GM12878 (cell line): ENCODE results near the gene UNC5CL. TPM values are rescaled to one million over a fixed set of nuclear protein-coding genes. Genes with fewer than 3 reads are reported as not detected.

Source experiments
- ATAC-seq: fragments of 200-7000 bp; cut with Tn5 transposase; 3 replicates; pipeline ENCODE4 v1.9.1; 2020; ENCODE audit warnings: mild to moderate bottlenecking, moderate library complexity
- BruUV-seq: library from RNA; stranded (reverse); fragments of 400-500 nt; replicated peaks from 2 replicates; lab custom pipeline; 2021; lab: Mats Ljungman, UMichigan
- CTCF ChIA-PET: fragments of 300-600 bp; sonication (Branson Sonifier 250); formaldehyde crosslinking; extraction: SDS; loops from one replicate; lab custom pipeline; 2021; ENCODE audit warnings: inconsistent platforms; lab: Yijun Ruan, JAX
- POLR2A ChIA-PET: fragments of 350-600 bp; formaldehyde crosslinking; extraction: SDS; loops from one replicate; lab custom pipeline; 2021; ENCODE audit warnings: inconsistent platforms; lab: Charles Lee
- RAD21 ChIA-PET: fragments of 300-600 bp; sonication (Branson Sonifier 250); formaldehyde crosslinking; loops from one replicate; lab custom pipeline; 2023; ENCODE audit warnings: antibody characterized with exemption; ENCODE audit not compliant: unreplicated experiment; lab: Charles Lee
- SMC1A ChIA-PET: fragments of 300-600 bp; sonication (Branson Sonifier 250); formaldehyde crosslinking; loops from one replicate; lab custom pipeline; 2023; ENCODE audit not compliant: unreplicated experiment, uncharacterized antibody; lab: Charles Lee
- DNase-seq: peaks from one replicate; pipeline ENCODE4 v3.0.0-alpha.2; 2011; ENCODE audit warnings: low read depth, low spot score
- FAIRE-seq: peaks from 3 replicates; lab custom pipeline; 2011; peaks lifted over from hg19 to GRCh38; lab: Jason Lieb, UNC
- H2AFZ ChIP-seq: 2 replicates; pipeline ENCODE4 v1.6.0; 2011; ENCODE audit warnings: low read depth, low read length, control low read depth; ENCODE audit not compliant: control insufficient read depth
- H3K27ac ChIP-seq: 2 replicates; pipeline ENCODE4 v1.5.1; 2011; ENCODE audit warnings: control low read depth; ENCODE audit not compliant: control insufficient read depth, insufficient read depth
- H3K27me3 ChIP-seq, 2 experiments: replicated peaks in 1 of 2; 2 replicates each; pipeline versions ENCODE4 v1.6.0 to v1.6.1; 2011; ENCODE audit warnings: low read length in 1 of 2; ENCODE audit not compliant: control insufficient read depth in 2 of 2, insufficient read depth in 2 of 2
- H3K36me3 ChIP-seq, 2 experiments: 2 replicates each; pipeline ENCODE4 v1.5.1; 2011; ENCODE audit warnings: low read length in 1 of 2; ENCODE audit not compliant: control insufficient read depth in 2 of 2, insufficient read depth in 2 of 2
- H3K4me1 ChIP-seq: 2 replicates; pipeline ENCODE4 v1.6.1; 2011; ENCODE audit warnings: mild to moderate bottlenecking, low read length, moderate library complexity, mixed read lengths; ENCODE audit not compliant: control insufficient read depth, insufficient read depth
- H3K4me2 ChIP-seq: 2 replicates; pipeline ENCODE4 v1.6.0; 2011; ENCODE audit warnings: control low read depth; ENCODE audit not compliant: control insufficient read depth, insufficient read depth
- H3K4me3 ChIP-seq: fragments of 200-600 bp; sonication (generic); 2 replicates; pipeline ENCODE4 v1.5.1; 2016
- H3K79me2 ChIP-seq: 2 replicates; pipeline ENCODE4 v1.6.0; 2011; ENCODE audit warnings: low read length; ENCODE audit not compliant: control insufficient read depth, insufficient read depth
- H3K9ac ChIP-seq: 2 replicates; pipeline ENCODE4 v1.8.0; 2011; ENCODE audit warnings: low read length, control low read depth, mixed read lengths; ENCODE audit not compliant: control insufficient read depth, insufficient read depth
- H3K9me3 ChIP-seq: replicated peaks from 3 replicates; pipeline ENCODE4 v1.5.1; 2011; ENCODE audit warnings: mild to moderate bottlenecking, low read length; ENCODE audit not compliant: control insufficient read depth, insufficient read depth
- H4K20me1 ChIP-seq: 2 replicates; pipeline ENCODE4 v1.6.0; 2011; ENCODE audit not compliant: control insufficient read depth, insufficient read depth
- MYC ChIP-seq: IDR thresholded peaks from 2 replicates; pipeline ENCODE4 v1.6.1; 2011; ENCODE audit warnings: mild to moderate bottlenecking, low read length, moderate library complexity, inconsistent platforms; ENCODE audit not compliant: insufficient read depth, insufficient replicate concordance, insufficient read length, severe bottlenecking
- REST ChIP-seq: IDR thresholded peaks from 2 replicates; pipeline ENCODE4 v1.6.1; 2012; ENCODE audit warnings: mild to moderate bottlenecking, low read depth, low read length
- SPI1 ChIP-seq: IDR thresholded peaks from 2 replicates; pipeline ENCODE4 v1.6.1; 2011; ENCODE audit warnings: low read depth, mild to moderate bottlenecking, low read length, moderate library complexity, borderline replicate concordance; ENCODE audit not compliant: insufficient read depth
- in situ Hi-C: fragments of 300-500 bp; cut with MboI; formaldehyde crosslinking; loops from 9 replicates; pipeline ENCODE4 v1.14.3; 2018; ENCODE audit warnings: mixed read lengths
- intact Hi-C: fragments of 100-400 bp; cut with micrococcal nuclease; formaldehyde crosslinking; loops from one replicate; pipeline ENCODE4 v1.14.2; 2022; ENCODE audit not compliant: unreplicated experiment
- polyA plus RNA-seq, 11 experiments: library from polyadenylated mRNA; depleted of rRNA in 4 of 11; unstranded in 6 of 11; stranded (reverse) in 5 of 11; fragments of >200 nt; fragmentation: Nextera tagmentation in 4 of 11; fragmentation: Illumina TruSeq in 1 of 11; extraction: Ambion mirVana in 4 of 11; extraction: Trizol in 1 of 11; gene quantifications; 1 replicate in 1 of 11; 2 replicates in 10 of 11; pipeline versions ENCODE4 v1.2.1 to v1.2.3, GENCODE V29; 2011 to 2016; ENCODE audit warnings: inconsistent platforms in 2 of 11, missing spikeins in 2 of 11, low read depth in 1 of 11
- total RNA-seq, 4 experiments: library from RNA; depleted of rRNA in 3 of 4; stranded (reverse); fragments of >200 nt in 3 of 4; fragmentation: Illumina TruSeq in 1 of 4; extraction: Trizol in 1 of 4; gene quantifications; 2 replicates each; pipeline versions ENCODE4 v1.2.1 to v1.2.3, GENCODE V29; 2013 to 2021

UNC5CL gene
- total and polyA plus RNA-seq, 10 of the 15 experiments (the other 5 are each of a cell fraction or from before 2014, with no cell fraction given) = 0.11 to 1.2 (median 0.46) TPM; not detected in 1

- no peak for TF ChIP-seq REST
Observed at GRCh38 chr6:40989204-40990169, 49.5 kb downstream of the UNC5CL start (continued).

- ATAC-seq (peak; percentile 50), DNase-seq (no peak), FAIRE-seq (no peak)
- Histone ChIP-seq H3K9ac (no peak overlapping the region), H3K9me3 (no peaks in the 10 kb centered on the region), H3K4me2 (no peak overlapping the region), H3K27me3 (peaks cover 0 to 6% of the 10 kb centered on the region in 2 experiments; a peak in 3 of 4 replicates), H4K20me1 (no peaks in the 10 kb centered on the region), H2AFZ (no peak overlapping the region), H3K27ac (no peak overlapping the region), H3K4me3 (no peak overlapping the region), H3K36me3 (no peaks in the 10 kb centered on the region), H3K79me2 (no peaks in the 10 kb centered on the region), H3K4me1 (no peaks in the 10 kb centered on the region)
- ChIA-PET RAD21 (no interaction called here), CTCF (interaction anchor here (0.9 kb wide), 1 partner anchor 11 kb away, joined by 3 read pairs; no protein-coding TSS in a partner anchor), POLR2A (no interaction called here), SMC1A (interaction anchor here (0.6 to 0.9 kb wide), 2 partner anchors 9 to 361 kb away, joined by 3 read pairs; no protein-coding TSS in a partner anchor)
- BruUV-seq = no TSS peak
- in situ Hi-C loops (no loop called here), intact Hi-C loops (no loop called here)
- TF ChIP-seq MYC (no peak), SPI1 (peak; percentile 35; the same call in 1 of the 2 replicates)
Observed at GRCh38 chr6:40988634-40989033, 50.4 kb downstream of the UNC5CL start.
